IMR-90 (cell line): Measurements from ENCODE around the gene PRKCB. TPM values are rescaled to one million over a fixed set of nuclear protein-coding genes. Genes with fewer than 3 reads are reported as not detected.

Experiments used
- ATAC-seq: fragments of 200-7000 bp; cut with Tn5 transposase; 2 replicates; pipeline ENCODE4 v1.9.1; 2020; ENCODE audit warnings: low read depth, mild to moderate bottlenecking, moderate library complexity
- BruUV-seq: library from RNA; stranded (reverse); fragments of 400-500 nt; replicated peaks from 2 replicates; lab custom pipeline; 2021; lab: Mats Ljungman, UMichigan
- CTCF ChIA-PET: fragments of 300-600 bp; formaldehyde crosslinking; extraction: SDS; loops from one replicate; lab custom pipeline; 2021; ENCODE audit warnings: antibody characterized with exemption; lab: Yijun Ruan, JAX
- POLR2A ChIA-PET: fragments of 300-600 bp; sonication (Branson Sonifier 250); formaldehyde crosslinking; loops from one replicate; lab custom pipeline; 2022; ENCODE audit warnings: antibody characterized with exemption; ENCODE audit not compliant: unreplicated experiment; lab: Charles Lee
- DNase-seq: peaks from one replicate; pipeline ENCODE4 v3.0.0; 2013
- H2AFZ ChIP-seq: replicated peaks from 2 replicates; pipeline ENCODE3; 2013; ENCODE audit warnings: low read length, mild to moderate bottlenecking; ENCODE audit not compliant: poor library complexity
- H2AK5ac ChIP-seq: 2 replicates; pipeline ENCODE4 v1.6.1; 2013; ENCODE audit warnings: low read depth, low read length, inconsistent platforms
- H2AK9ac ChIP-seq: replicated peaks from 2 replicates; pipeline ENCODE3; 2013; ENCODE audit warnings: mild to moderate bottlenecking, low read depth, low read length, moderate library complexity; ENCODE audit not compliant: poor library complexity
- H2BK120ac ChIP-seq: 2 replicates; pipeline ENCODE4 v1.6.1; 2013; ENCODE audit warnings: low read depth, low read length, inconsistent platforms
- H2BK15ac ChIP-seq: 3 replicates; pipeline ENCODE4 v1.6.1; 2013; ENCODE audit warnings: low read depth, low read length, inconsistent platforms
- H2BK20ac ChIP-seq: 2 replicates; pipeline ENCODE4 v1.6.1; 2013; ENCODE audit warnings: low read depth, mild to moderate bottlenecking, inconsistent platforms, low read length, moderate library complexity
- H2BK5ac ChIP-seq: 2 replicates; pipeline ENCODE4 v1.6.1; 2013; ENCODE audit warnings: mild to moderate bottlenecking, low read depth, low read length, inconsistent platforms; ENCODE audit not compliant: poor library complexity, severe bottlenecking
- H3K14ac ChIP-seq: replicated peaks from 2 replicates; pipeline ENCODE4 v1.6.1; 2013; ENCODE audit warnings: low read depth, low read length, inconsistent platforms
- H3K18ac ChIP-seq: 2 replicates; pipeline ENCODE4 v1.6.1; 2013; ENCODE audit warnings: low read depth, low read length, control low read depth
- H3K23ac ChIP-seq: 2 replicates; pipeline ENCODE4 v1.6.1; 2013; ENCODE audit warnings: low read depth, low read length, inconsistent platforms
- H3K27ac ChIP-seq: 2 replicates; pipeline ENCODE4 v1.5.1; 2013; ENCODE audit warnings: mild to moderate bottlenecking, control low read depth, low read length; ENCODE audit not compliant: insufficient read depth
- H3K27me3 ChIP-seq: 2 replicates; pipeline ENCODE4 v1.6.1; 2013; ENCODE audit warnings: low read length; ENCODE audit not compliant: control insufficient read depth, insufficient read depth
- H3K36me3 ChIP-seq: 2 replicates; pipeline ENCODE4 v1.6.1; 2013; ENCODE audit warnings: low read length, mixed read lengths; ENCODE audit not compliant: control insufficient read depth, insufficient read depth
- H3K4ac ChIP-seq: 2 replicates; pipeline ENCODE4 v1.6.1; 2013; ENCODE audit warnings: low read depth, low read length, inconsistent platforms
- H3K4me1 ChIP-seq: 2 replicates; pipeline ENCODE4 v1.6.1; 2013; ENCODE audit warnings: low read length, mixed read lengths; ENCODE audit not compliant: control insufficient read depth, insufficient read depth
- H3K4me2 ChIP-seq: 2 replicates; pipeline ENCODE4 v1.6.1; 2013; ENCODE audit warnings: low read depth, mild to moderate bottlenecking, control low read depth, low read length, moderate library complexity
- H3K4me3 ChIP-seq: 2 replicates; pipeline ENCODE4 v1.5.1; 2013; ENCODE audit warnings: low read depth, mild to moderate bottlenecking, control low read depth, low read length, moderate library complexity; ENCODE audit not compliant: insufficient read depth
- H3K56ac ChIP-seq: 2 replicates; pipeline ENCODE4 v1.6.1; 2013; ENCODE audit warnings: low read length, inconsistent platforms; ENCODE audit not compliant: insufficient read depth; ENCODE audit errors: extremely low read depth
- H3K79me1 ChIP-seq, 2 experiments: 2 replicates each; pipeline ENCODE4 v1.6.1; 2013; ENCODE audit warnings: low read length in 2 of 2, inconsistent platforms in 1 of 2, low read depth in 1 of 2
- H3K9ac ChIP-seq: 2 replicates; pipeline ENCODE4 v1.6.1; 2013; ENCODE audit warnings: low read depth, low read length, control low read depth
- H3K9me1 ChIP-seq: 2 replicates; pipeline ENCODE4 v1.6.1; 2013; ENCODE audit warnings: low read length, inconsistent platforms; ENCODE audit not compliant: insufficient read depth
- H3K9me3 ChIP-seq: 2 replicates; pipeline ENCODE4 v1.6.1; 2013; ENCODE audit warnings: low read length; ENCODE audit not compliant: control insufficient read depth, insufficient read depth
- H4K20me1 ChIP-seq: 2 replicates; pipeline ENCODE4 v1.6.1; 2013; ENCODE audit warnings: low read length, inconsistent platforms; ENCODE audit not compliant: insufficient read depth
- H4K5ac ChIP-seq: 2 replicates; pipeline ENCODE4 v1.6.1; 2013; ENCODE audit warnings: mild to moderate bottlenecking, low read depth, low read length, control low read depth
- H4K8ac ChIP-seq, 2 experiments: 2 replicates each; pipeline ENCODE4 v1.6.1; 2013; ENCODE audit warnings: low read depth in 2 of 2, low read length in 2 of 2, control low read depth in 1 of 2, inconsistent platforms in 1 of 2
- H4K91ac ChIP-seq: 2 replicates; pipeline ENCODE4 v1.6.1; 2013; ENCODE audit warnings: low read depth, low read length, inconsistent platforms; ENCODE audit not compliant: insufficient read depth
- BHLHE40 ChIP-seq: fragments of 150-350 bp; IDR thresholded peaks from 2 replicates; pipeline ENCODE4 v1.6.1; 2016; ENCODE audit warnings: mild to moderate bottlenecking, low read depth, low read length
- CEBPB ChIP-seq: IDR thresholded peaks from 2 replicates; pipeline ENCODE4 v1.6.1; 2012; ENCODE audit warnings: low read depth, low read length, improper control_type of control experiment
- FOS ChIP-seq: fragments of 150-350 bp; IDR thresholded peaks from 2 replicates; pipeline ENCODE4 v1.6.1; 2016; ENCODE audit warnings: low read depth, low read length
- MAZ ChIP-seq: IDR thresholded peaks from 2 replicates; pipeline ENCODE4 v1.6.1; 2012; ENCODE audit warnings: low read depth, mild to moderate bottlenecking, low read length, improper control_type of control experiment, moderate library complexity, borderline replicate concordance
- RFX5 ChIP-seq: IDR thresholded peaks from 2 replicates; pipeline ENCODE4 v1.8.0; 2012; ENCODE audit warnings: low read depth, mild to moderate bottlenecking, low read length, moderate library complexity
- USF2 ChIP-seq: fragments of 150-350 bp; IDR thresholded peaks from 2 replicates; pipeline ENCODE4 v1.6.1; 2017; ENCODE audit warnings: mild to moderate bottlenecking, antibody characterized with exemption, low read length, low read depth
- dilution Hi-C: fragments of 300-500 bp; cut with HindIII; formaldehyde crosslinking; loops from one replicate; pipeline ENCODE4 v1.14.3; 2018; ENCODE audit warnings: low sequenced_read_pairs; ENCODE audit not compliant: unreplicated experiment
- in situ Hi-C: fragments of 300-500 bp; cut with MboI; formaldehyde crosslinking; loops from 3 replicates; pipeline ENCODE4 v1.14.3; 2019; ENCODE audit warnings: low sequenced_read_pairs, inconsistent platforms, mixed read lengths
- intact Hi-C: fragments of 100-400 bp; cut with micrococcal nuclease; formaldehyde crosslinking; loops from 2 replicates; pipeline ENCODE4 v1.10.0; 2022
- polyA plus RNA-seq, 3 experiments: library from polyadenylated mRNA; depleted of rRNA; stranded (reverse); fragments of >200 nt; gene quantifications; 2 replicates each; pipeline ENCODE4 v1.2.3, GENCODE V29; 2012; ENCODE audit warnings: low replicate concordance in 1 of 3
- total RNA-seq: library from RNA; depleted of rRNA; stranded (reverse); fragments of >200 nt; gene quantifications from 2 replicates; pipeline ENCODE4 v1.2.3, GENCODE V29; 2012

The PRKCB gene
- total and polyA plus RNA-seq, 2 of the 4 experiments (the other 2 are of a cell fraction), result under 0.01 TPM; not detected in 1

GRCh38 chr16:23998771-23999170, 163.0 kb downstream of the PRKCB start:
- BruUV-seq, result no TSS peak
- H2BK5ac ChIP-seq, result no peak overlapping the region
- no peak overlapping the region for H3K14ac ChIP-seq
- ChIA-PET CTCF (no interaction called here), POLR2A (no interaction called here)
- H2AFZ ChIP-seq, result no peak overlapping the region
- no peak overlapping the region for H4K91ac ChIP-seq
- dilution Hi-C loops (no loop called here), in situ Hi-C loops (no loop called here), intact Hi-C loops (no loop called here)
- H3K4me3 ChIP-seq, result no peak overlapping the region
- no peak overlapping the region for H3K23ac ChIP-seq
- H4K20me1 ChIP-seq, result no peaks in the 10 kb centered on the region
- H2AK5ac ChIP-seq, result no peak overlapping the region
- no peak overlapping the region for H3K18ac ChIP-seq
- H3K27me3 ChIP-seq, result no peaks in the 10 kb centered on the region
- TF ChIP-seq CEBPB (no peak), BHLHE40 (no peak), USF2 (no peak), FOS (no peak), MAZ (no peak), RFX5 (no peak)
- H3K56ac ChIP-seq, result no peak overlapping the region
- H2BK120ac ChIP-seq, result no peak overlapping the region
- no peaks in the 10 kb centered on the region for H3K4me1 ChIP-seq
- no peaks in the 10 kb centered on the region for H3K9me3 ChIP-seq
- H2BK20ac ChIP-seq, result no peak overlapping the region
- H3K27ac ChIP-seq, result no peak overlapping the region
- H3K36me3 ChIP-seq, result no peaks in the 10 kb centered on the region
- H2BK15ac ChIP-seq, result no peak overlapping the region
- DNase-seq (no peak), ATAC-seq (no peak)
- H4K5ac ChIP-seq, result no peak overlapping the region
- H3K4me2 ChIP-seq, result no peak overlapping the region
- H4K8ac ChIP-seq, result no peak overlapping the region
- no peaks in the 10 kb centered on the region for H3K9me1 ChIP-seq
- H2AK9ac ChIP-seq, result no peak overlapping the region
- no peaks in the 10 kb centered on the region for H3K79me1 ChIP-seq
- no peak overlapping the region for H3K9ac ChIP-seq
- no peak overlapping the region for H3K4ac ChIP-seq
